Fibroblast of skin of left biceps (primary cell): ENCODE measurements around the gene ANKRD13C.

Experiments
- DNase-seq, 2 experiments: peaks; one replicate each; pipeline ENCODE4 v3.0.0-alpha.2; 2013; ENCODE audit warnings: low read depth in 2 of 2

Gene ANKRD13C

GRCh38 chr1:70293186-70293843 is 61.2 kb downstream of the ANKRD13C start:
- DNase-seq = no peak

GRCh38 chr1:70290218-70290617 is 64.3 kb downstream of the ANKRD13C start:
- DNase-seq = no peak

GRCh38 chr1:70288166-70288565 is 66.4 kb downstream of the ANKRD13C start:
- DNase-seq = no peak

GRCh38 chr1:70286453-70286852 is 68.1 kb downstream of the ANKRD13C start:
- no peak for DNase-seq

- DNase-seq = no peak
Observed at GRCh38 chr1:70284366-70284765, 70.2 kb downstream of the ANKRD13C start.

GRCh38 chr1:70278710-70279109 is 75.8 kb downstream of the ANKRD13C start:
- no peak for DNase-seq

GRCh38 chr1:70277875-70278274 is 76.6 kb downstream of the ANKRD13C start:
- DNase-seq = no peak

GRCh38 chr1:70265946-70266345 is 88.6 kb downstream of the ANKRD13C start:
- DNase-seq = no peak

- no peak for DNase-seq
Observed at GRCh38 chr1:70264839-70265238, 89.7 kb downstream of the ANKRD13C start.

GRCh38 chr1:70256664-70257063 is 97.9 kb downstream of the ANKRD13C start:
- DNase-seq = no peak

GRCh38 chr1:70248729-70249128 is 105.8 kb downstream of the ANKRD13C start:
- no peak for DNase-seq

- no peak for DNase-seq
Observed at GRCh38 chr1:70247768-70248167, 106.8 kb downstream of the ANKRD13C start.

- no peak for DNase-seq
Observed at GRCh38 chr1:70247122-70247521, 107.4 kb downstream of the ANKRD13C start.

GRCh38 chr1:70239940-70240339 is 114.6 kb downstream of the ANKRD13C start:
- no peak for DNase-seq

GRCh38 chr1:70234733-70235132 is 119.8 kb downstream of the ANKRD13C start:
- no peak for DNase-seq

GRCh38 chr1:70231475-70231874 is 123.0 kb downstream of the ANKRD13C start:
- no peak for DNase-seq

GRCh38 chr1:70228670-70229069 is 125.9 kb downstream of the ANKRD13C start:
- no peak for DNase-seq

- DNase-seq = no peak
Observed at GRCh38 chr1:70227439-70227838, 127.1 kb downstream of the ANKRD13C start.

- no peak for DNase-seq
Observed at GRCh38 chr1:70224954-70225353, 129.6 kb downstream of the ANKRD13C start.

- no peak for DNase-seq
Observed at GRCh38 chr1:70222716-70223235, 131.7 kb downstream of the ANKRD13C start.

GRCh38 chr1:70221238-70222121 is 133.0 kb downstream of the ANKRD13C start, which contains the start of gene SRSF11:
TSS of gene SRSF11 (plus strand) at chr1:70221380. CDS start at chr1:70221637, 257 bp downstream.
- DNase-seq = peak; percentile 85 to 87

- no peak for DNase-seq
Observed at GRCh38 chr1:70220517-70221237, 133.8 kb downstream of the ANKRD13C start.
